ENCODE data around the gene NKAIN2.
"Not testable (repeated sequence)": the region's sequence is repeated elsewhere in the genome, so short reads cannot be mapped to it uniquely, and the experiment has no call there.

The NKAIN2 gene

DNA sequence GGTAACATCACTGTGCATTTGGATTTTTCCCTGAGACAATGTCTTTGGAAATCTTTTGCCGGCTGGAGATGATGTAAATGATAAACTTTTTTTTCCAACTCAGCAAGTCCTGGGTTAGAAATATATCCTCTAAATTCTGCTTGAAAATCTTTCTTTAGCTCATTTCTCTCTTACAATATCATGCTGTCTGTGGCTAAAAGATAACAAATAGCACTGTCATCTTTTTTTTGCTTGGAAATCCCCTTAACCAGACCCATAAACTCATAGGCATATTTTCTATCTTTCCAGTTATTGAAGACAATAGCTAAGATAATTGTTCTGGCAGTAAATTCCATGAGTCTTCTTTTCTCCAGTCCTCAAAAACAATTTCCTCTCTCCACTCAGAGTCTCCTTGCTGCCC lies 481.5 kb downstream of the NKAIN2 start:
- no peaks in the 10 kb centered on the region for H3K9me3 Mint-ChIP-seq
- H3K4me3 Mint-ChIP-seq = no peak overlapping the region
- no peak for DNase-seq
- no peak overlapping the region for H3K27ac Mint-ChIP-seq
- no peaks in the 10 kb centered on the region for H3K4me1 Mint-ChIP-seq
- no peaks in the 10 kb centered on the region for H3K27me3 Mint-ChIP-seq
- no peak for ATAC-seq (replicated peaks)
- no peaks in the 10 kb centered on the region for H3K36me3 Mint-ChIP-seq

DNA sequence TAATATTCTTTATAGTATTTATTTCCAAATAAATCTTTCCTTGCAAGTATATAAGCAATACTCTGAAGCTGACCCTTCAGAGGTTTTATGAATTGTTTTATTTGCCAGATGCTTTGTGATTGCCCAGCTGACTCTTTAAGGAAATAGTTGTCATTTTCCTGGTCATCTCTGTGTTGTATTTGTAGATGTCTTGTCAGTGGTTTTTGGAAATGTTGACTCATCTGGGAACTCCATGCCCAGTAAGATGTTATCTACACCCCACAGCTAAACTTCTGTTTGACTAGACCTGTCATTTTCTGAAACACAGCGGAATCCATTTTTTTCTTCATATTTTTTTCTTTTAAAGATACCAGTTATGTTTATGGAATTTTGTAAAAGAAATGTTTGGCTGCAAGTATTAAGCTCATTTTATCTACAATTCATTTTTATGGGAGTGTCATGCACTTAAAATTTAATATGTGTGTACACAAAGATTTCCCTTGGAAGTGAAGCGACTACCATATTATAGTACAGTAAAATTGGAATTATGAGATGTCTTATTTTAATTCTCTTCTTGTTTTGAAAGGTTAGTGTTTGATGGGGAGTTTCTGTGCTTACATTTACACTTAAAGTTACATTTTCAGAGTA lies 491.0 kb downstream of the NKAIN2 start:
- ATAC-seq (replicated peaks) = no peak
- no peaks in the 10 kb centered on the region for H3K27me3 Mint-ChIP-seq
- no peaks in the 10 kb centered on the region for H3K36me3 Mint-ChIP-seq
- H3K4me1 Mint-ChIP-seq = no peaks in the 10 kb centered on the region
- H3K9me3 Mint-ChIP-seq = no peaks in the 10 kb centered on the region
- DNase-seq = no peak
- no peak overlapping the region for H3K27ac Mint-ChIP-seq
- H3K4me3 Mint-ChIP-seq = no peak overlapping the region

DNA sequence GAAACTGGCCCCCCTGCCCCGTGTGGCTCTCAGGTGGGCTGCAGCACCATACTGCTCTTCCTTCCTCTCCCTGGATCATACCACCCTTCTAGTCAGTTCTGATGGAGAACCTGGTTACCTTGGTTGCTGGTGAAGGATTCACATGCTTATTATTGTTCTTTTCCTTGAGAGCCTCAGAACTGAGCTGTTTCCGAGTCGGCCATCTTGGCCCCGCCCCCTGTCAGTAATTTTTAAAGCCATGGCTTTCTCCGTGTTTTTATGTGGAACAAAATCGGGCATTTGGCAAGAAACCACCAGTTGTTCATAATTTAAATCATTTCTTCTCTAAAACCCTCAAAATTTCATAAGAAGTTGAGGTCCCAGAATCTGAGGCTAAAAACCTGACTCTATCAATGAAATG lies 493.8 kb downstream of the NKAIN2 start:
- ATAC-seq (replicated peaks) (no peak), DNase-seq (no peak)
- Mint-ChIP-seq H3K4me1 (no peaks in the 10 kb centered on the region), H3K27me3 (no peaks in the 10 kb centered on the region), H3K9me3 (peaks cover 3 to 6% of the 10 kb centered on the region in 2 donors), H3K4me3 (no peak overlapping the region), H3K27ac (no peak overlapping the region), H3K36me3 (no peaks in the 10 kb centered on the region)

DNA sequence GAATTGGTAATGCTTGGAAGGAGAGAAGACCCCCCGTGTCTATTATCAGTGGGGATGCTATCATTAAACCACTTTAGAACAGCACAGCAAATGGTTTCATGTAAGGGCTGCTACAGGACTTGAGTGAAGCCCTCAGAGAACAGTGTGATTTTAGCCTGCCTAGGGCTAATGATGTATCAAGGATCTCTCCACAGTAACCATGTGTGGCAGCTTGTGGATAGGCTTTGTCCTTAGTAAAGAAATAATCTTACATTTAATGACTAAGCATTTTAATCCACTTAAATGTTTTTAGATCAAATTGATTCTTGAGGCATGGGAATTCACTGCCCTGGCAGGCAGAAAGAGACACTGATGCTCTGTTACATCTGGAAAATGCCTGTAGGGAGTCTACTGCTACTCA lies 495.1 kb downstream of the NKAIN2 start:
- H3K9me3 Mint-ChIP-seq = peaks cover 3 to 8% of the 10 kb centered on the region in 2 donors

DNA sequence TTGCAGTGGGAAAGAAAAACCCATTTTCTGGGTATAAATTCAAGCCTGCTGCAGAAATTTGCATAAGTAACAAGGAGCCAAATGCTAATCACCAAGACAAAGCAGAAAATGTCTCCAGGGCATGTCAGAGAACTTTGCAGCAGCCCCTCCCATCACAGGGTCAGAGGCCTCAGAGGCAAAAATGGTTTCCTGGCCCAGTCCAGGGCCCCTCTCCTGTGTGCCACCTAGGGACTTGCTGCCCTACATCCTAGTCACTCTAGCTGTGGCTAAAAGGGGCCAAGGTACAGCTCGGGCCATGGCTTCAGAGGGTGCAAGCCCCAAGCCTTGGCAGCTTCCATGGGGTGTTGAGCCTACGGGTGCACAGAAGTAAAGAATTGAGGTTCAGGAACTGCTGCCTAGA lies 497.2 kb downstream of the NKAIN2 start:
- H3K27me3 Mint-ChIP-seq; DNase-seq; H3K4me1 Mint-ChIP-seq; H3K27ac Mint-ChIP-seq; ATAC-seq (replicated peaks); H3K4me3 Mint-ChIP-seq; H3K9me3 Mint-ChIP-seq; H3K36me3 Mint-ChIP-seq: not testable (repeated sequence)

More for the DNA sequence above, 495.1 kb downstream of the NKAIN2 start:
- Mint-ChIP-seq H3K36me3 (no peaks in the 10 kb centered on the region), H3K27me3 (no peaks in the 10 kb centered on the region), H3K4me3 (no peak overlapping the region), H3K27ac (no peak overlapping the region), H3K4me1 (no peaks in the 10 kb centered on the region)
- no peak for DNase-seq
- ATAC-seq (replicated peaks) = no peak

DNA sequence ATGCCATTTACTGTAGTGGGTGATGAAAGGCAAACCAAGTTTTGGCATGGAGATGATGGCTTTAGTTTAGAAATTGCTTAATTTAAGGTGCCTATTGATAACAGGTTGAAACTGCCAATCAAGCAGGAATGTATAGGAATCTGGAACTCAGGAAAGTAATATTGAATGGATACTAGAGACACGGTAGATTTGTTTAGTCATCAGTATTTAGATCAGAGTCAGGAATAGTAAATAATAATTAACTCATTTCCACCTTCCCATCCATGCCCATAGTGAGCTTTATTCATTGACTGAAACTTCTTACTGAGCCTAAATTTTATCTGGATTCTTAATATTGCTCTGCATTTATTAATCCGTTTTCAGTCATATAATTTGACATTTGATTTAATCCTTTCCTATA lies 500.3 kb downstream of the NKAIN2 start:
- Mint-ChIP-seq H3K36me3 (no peaks in the 10 kb centered on the region), H3K4me1 (no peaks in the 10 kb centered on the region), H3K4me3 (no peak overlapping the region), H3K9me3 (peaks cover 3 to 8% of the 10 kb centered on the region in 2 donors), H3K27me3 (no peaks in the 10 kb centered on the region), H3K27ac (no peak overlapping the region)
- ATAC-seq (replicated peaks) (no peak), DNase-seq (no peak)

DNA sequence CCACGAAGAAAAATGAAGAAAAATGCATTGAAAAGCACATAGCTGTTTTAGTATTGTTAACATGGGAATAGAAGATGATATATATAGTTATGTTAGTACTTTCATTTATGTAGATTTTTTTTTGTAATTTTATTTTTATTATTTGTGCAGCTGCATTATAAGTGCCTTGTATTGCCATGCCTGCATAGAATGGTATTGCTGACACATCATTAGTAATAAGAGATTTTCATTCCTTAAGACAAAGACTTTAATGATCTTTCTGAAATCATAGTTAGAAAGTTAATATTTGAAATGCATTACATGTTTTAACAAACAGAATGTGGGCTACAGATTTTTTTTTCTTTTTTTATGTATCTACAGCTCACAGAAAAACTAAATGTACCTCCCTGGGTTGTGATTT lies 506.5 kb downstream of the NKAIN2 start:
- ATAC-seq (replicated peaks) = no peak
- H3K27me3 Mint-ChIP-seq = no peaks in the 10 kb centered on the region
- no peak overlapping the region for H3K27ac Mint-ChIP-seq
- no peaks in the 10 kb centered on the region for H3K36me3 Mint-ChIP-seq
- H3K9me3 Mint-ChIP-seq = no peaks in the 10 kb centered on the region
- no peak overlapping the region for H3K4me3 Mint-ChIP-seq
- no peak for DNase-seq
- H3K4me1 Mint-ChIP-seq = no peaks in the 10 kb centered on the region

DNA sequence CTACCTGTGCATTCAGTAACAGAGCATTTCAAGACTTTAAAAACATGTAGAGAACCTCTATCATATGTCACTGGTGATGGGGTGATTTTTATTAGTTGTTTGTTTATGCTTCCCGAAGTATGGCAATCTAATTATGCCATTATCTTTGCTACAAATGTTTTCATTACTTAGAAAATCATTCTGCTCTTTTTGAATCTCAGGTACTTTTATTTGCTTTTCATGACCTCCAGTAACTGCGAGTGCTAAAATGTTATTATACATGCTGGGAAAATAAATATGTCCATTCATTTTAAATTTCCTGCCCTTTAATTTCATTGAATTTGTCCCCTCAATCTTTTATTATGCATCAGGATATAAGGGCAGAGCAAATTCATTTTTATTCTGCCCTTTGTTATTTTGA lies 515.7 kb downstream of the NKAIN2 start:
- Mint-ChIP-seq H3K27ac (no peak overlapping the region), H3K9me3 (no peaks in the 10 kb centered on the region), H3K4me3 (no peak overlapping the region), H3K36me3 (no peaks in the 10 kb centered on the region), H3K27me3 (no peaks in the 10 kb centered on the region), H3K4me1 (no peaks in the 10 kb centered on the region)
- DNase-seq (no peak), ATAC-seq (replicated peaks) (no peak)

DNA sequence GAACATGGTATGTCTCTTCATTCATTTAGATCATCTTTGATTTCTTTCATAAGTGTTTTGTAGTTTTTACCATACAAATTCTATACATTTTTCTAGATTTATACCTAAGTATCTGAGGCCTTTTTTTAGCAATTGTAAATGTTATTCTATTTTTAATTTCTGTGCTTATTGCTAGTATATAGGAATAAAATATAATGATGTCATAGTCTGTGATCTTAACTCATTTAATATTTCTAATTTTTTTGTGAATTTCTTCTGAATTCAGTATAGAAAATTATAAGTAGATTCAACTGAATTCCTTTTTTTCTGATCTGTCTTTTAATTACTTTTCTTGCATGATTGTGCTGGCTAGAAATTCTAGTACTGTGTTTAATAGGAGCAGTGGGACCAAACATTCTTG lies 520.6 kb downstream of the NKAIN2 start:
- no peaks in the 10 kb centered on the region for H3K36me3 Mint-ChIP-seq
- no peak overlapping the region for H3K4me3 Mint-ChIP-seq
- ATAC-seq (replicated peaks) = no peak
- H3K27ac Mint-ChIP-seq = no peak overlapping the region
- H3K9me3 Mint-ChIP-seq = no peaks in the 10 kb centered on the region
- DNase-seq = no peak
- H3K27me3 Mint-ChIP-seq = no peaks in the 10 kb centered on the region
- H3K4me1 Mint-ChIP-seq = no peaks in the 10 kb centered on the region

DNA sequence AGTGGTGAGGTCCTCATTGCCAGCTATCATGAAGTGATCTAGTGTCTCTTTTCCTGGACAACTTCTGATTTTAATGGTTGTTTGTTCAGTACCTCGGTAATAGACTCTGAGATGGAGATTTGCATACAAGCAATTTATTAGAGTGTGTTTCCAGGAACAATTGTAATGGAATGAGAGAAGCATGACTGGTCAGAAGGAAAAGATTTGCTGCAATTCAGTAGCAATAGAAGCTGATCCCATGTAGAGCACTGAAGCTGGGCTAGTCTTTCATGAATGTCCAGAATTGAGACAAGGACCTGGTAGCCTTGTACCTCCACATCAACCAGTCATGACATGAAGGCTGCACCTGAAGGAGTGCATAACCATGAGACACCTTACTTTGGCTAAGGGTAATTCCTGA lies 526.5 kb downstream of the NKAIN2 start:
- no peak for ATAC-seq (replicated peaks)
- H3K9me3 Mint-ChIP-seq = no peaks in the 10 kb centered on the region
- no peak overlapping the region for H3K4me3 Mint-ChIP-seq
- H3K27me3 Mint-ChIP-seq = no peaks in the 10 kb centered on the region
- H3K4me1 Mint-ChIP-seq = no peaks in the 10 kb centered on the region
- H3K36me3 Mint-ChIP-seq = no peaks in the 10 kb centered on the region
- no peak for DNase-seq
- no peak overlapping the region for H3K27ac Mint-ChIP-seq

DNA sequence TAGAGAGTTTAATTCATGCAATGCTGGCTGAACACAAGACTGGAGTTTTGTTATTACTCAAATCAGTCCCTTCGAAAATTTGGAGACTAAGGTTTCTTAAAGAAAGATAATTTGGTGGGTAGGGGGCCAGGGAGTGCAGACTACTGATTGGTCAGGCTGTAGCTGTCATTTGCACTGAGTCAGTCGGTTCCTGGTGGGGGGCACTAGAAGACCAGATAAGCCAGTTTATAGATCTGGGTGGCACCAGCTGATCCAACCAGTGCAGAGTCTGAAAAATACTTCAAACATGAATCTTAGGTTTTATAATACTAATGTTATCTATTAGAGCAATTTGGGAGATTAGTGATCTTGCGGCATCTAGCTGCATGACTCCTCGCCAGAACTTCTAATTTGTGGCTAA lies 530.7 kb downstream of the NKAIN2 start:
- Mint-ChIP-seq H3K27me3 (no peaks in the 10 kb centered on the region), H3K9me3 (no peaks in the 10 kb centered on the region), H3K4me1 (no peaks in the 10 kb centered on the region), H3K27ac (no peak overlapping the region), H3K36me3 (no peaks in the 10 kb centered on the region), H3K4me3 (no peak overlapping the region)
- ATAC-seq (replicated peaks) = no peak
- DNase-seq = no peak

DNA sequence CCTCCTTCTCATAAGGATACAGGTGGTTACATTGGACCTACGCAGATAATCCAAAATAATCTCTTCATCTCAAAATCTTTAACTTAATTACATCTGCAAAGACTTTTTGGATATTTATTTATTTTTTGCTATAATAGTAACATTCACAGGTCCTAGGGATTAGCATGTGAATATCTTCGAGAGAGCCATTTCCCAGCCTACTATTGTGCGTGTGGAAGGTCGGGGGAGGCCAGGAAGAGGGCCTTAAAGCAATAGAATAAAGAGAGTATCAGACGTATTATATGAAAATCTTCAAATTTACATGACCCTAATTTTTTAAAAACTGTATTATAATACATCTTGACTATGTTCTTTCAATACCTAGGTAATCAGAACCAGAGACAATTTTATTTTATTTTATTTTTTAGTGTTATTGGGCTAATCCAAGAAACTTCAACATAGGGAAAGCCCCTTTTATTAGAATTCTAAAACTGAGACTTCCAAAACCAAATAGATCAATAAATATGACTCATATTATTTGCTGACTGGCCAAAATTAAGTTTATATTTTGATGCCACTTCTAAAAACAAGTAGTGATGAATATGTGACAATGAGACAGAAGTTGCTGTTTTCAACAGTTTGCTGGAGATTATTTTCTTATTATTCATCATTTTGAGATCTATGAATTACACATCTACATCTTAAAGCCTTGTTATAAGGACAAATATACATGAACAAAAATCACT lies 536.1 kb downstream of the NKAIN2 start:
- Mint-ChIP-seq H3K4me1 (no peaks in the 10 kb centered on the region), H3K4me3 (no peak overlapping the region), H3K9me3 (no peaks in the 10 kb centered on the region), H3K27me3 (no peaks in the 10 kb centered on the region), H3K36me3 (no peaks in the 10 kb centered on the region), H3K27ac (no peak overlapping the region)
- DNase-seq = no peak
- ATAC-seq (replicated peaks) = no peak

DNA sequence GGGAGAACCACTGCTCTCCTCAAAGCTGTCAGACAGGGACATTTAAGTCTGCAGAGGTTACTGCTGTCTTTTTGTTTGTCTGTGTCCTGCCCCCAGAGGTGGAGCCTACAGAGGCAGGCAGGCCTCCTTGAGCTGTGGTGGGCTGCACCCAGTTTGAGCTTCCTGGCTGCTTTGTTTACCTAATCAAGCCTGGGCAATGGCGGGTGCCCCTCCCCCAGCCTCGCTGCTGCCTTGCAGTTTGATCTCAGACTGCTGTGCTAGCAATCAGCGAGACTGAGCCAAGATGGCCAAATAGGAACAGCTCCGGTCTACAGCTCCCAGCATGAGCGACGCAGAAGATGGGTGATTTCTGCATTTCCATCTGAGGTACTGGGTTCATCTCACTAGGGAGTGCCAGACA lies 544.7 kb downstream of the NKAIN2 start:
- not testable (repeated sequence) for DNase-seq; H3K4me3 Mint-ChIP-seq; H3K4me1 Mint-ChIP-seq; H3K9me3 Mint-ChIP-seq; H3K36me3 Mint-ChIP-seq; H3K27me3 Mint-ChIP-seq; H3K27ac Mint-ChIP-seq; ATAC-seq (replicated peaks)

DNA sequence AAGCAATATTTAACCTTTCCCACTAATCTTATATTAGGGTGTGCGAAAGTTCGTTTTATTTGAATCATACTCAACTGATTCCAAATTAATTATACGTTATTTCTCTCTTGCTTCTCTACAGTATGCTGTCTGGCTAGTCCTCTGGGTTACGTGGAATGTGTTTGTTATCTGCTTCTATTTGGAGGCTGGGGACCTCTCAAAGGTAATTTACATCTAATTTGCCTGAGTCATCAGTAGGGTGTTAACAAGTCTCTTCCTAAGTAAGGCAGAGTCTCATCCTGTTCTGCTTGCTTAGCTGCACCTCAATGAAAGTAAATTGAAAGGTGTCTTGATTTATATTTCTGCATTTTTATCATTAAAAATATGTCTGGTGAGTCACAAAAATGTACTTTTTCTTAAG lies 551.5 kb downstream of the NKAIN2 start:
- Mint-ChIP-seq H3K4me1 (no peaks in the 10 kb centered on the region), H3K4me3 (no peak overlapping the region), H3K9me3 (no peaks in the 10 kb centered on the region), H3K36me3 (no peaks in the 10 kb centered on the region), H3K27me3 (no peaks in the 10 kb centered on the region), H3K27ac (no peak overlapping the region)
- DNase-seq (no peak), ATAC-seq (replicated peaks) (no peak)

DNA sequence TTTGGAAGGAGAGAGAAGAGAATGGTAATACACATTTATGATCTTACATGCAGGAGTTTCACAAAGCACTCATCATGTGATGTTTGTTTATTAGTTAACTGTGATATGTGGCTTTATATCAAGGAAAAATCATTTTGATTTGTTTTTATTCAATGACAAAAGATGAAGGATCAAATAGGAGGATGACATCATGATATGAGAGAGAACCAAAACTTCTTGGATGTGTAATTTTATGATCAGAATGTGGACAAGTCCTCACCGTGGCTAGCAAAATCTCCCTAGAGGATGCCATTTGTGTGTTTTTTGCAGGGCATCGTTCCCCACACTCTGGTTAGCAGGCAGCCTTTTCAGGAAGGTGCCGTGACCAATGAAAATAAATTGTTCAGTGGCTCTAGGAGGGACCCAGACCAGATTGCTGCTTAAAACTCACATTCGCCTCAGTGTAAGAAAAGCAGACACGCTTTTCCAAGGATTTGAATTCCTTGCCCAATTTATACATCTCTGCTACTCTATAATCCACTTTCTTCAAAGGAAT lies 552.7 kb downstream of the NKAIN2 start:
- Mint-ChIP-seq H3K36me3 (no peaks in the 10 kb centered on the region), H3K9me3 (no peaks in the 10 kb centered on the region), H3K4me1 (no peaks in the 10 kb centered on the region), H3K27ac (no peak overlapping the region), H3K4me3 (no peak overlapping the region), H3K27me3 (no peaks in the 10 kb centered on the region)
- ATAC-seq (replicated peaks) (no peak), DNase-seq (no peak)
